HepG2 (cell line): ENCODE data around the gene SH3D21. TPM values are rescaled to one million over a fixed set of nuclear protein-coding genes. Genes with fewer than 3 reads are reported as not detected.

Experiments
- HOXA5 ChIP-seq: sonication (generic); formaldehyde crosslinking; IDR thresholded peaks from 2 replicates; pipeline ENCODE4 v1.4.0; 2020; ENCODE audit warnings: missing genetic modification reagents
- KAT7 ChIP-seq: IDR thresholded peaks from 2 replicates; pipeline ENCODE4 v1.6.1; 2018; ENCODE audit warnings: borderline replicate concordance, missing compliant biosample characterization
- MXI1 ChIP-seq: IDR thresholded peaks from 3 replicates; pipeline ENCODE4 v1.6.1; 2012; ENCODE audit warnings: low read depth, low read length, inconsistent platforms, borderline replicate concordance
- NCOA2 ChIP-seq: sonication (generic); formaldehyde crosslinking; IDR thresholded peaks from 2 replicates; pipeline ENCODE4 v1.8.0; 2022; ENCODE audit warnings: inconsistent platforms
- POGZ ChIP-seq: sonication (generic); formaldehyde crosslinking; IDR thresholded peaks from 2 replicates; pipeline ENCODE4 v1.4.0; 2020; ENCODE audit warnings: mild to moderate bottlenecking, missing genetic modification reagents
- POLR2A ChIP-seq, 2 experiments: IDR thresholded peaks; 2 replicates each; pipeline ENCODE4 v1.6.1; 2011; ENCODE audit warnings: low read depth in 2 of 2, low read length in 2 of 2, mild to moderate bottlenecking in 1 of 2, moderate library complexity in 1 of 2; ENCODE audit not compliant: insufficient read depth in 1 of 2
- RXRB ChIP-seq: IDR thresholded peaks from 2 replicates; pipeline ENCODE4 v1.6.1; 2016; ENCODE audit warnings: borderline replicate concordance, missing genetic modification reagents, missing compliant biosample characterization
- SMAD3 ChIP-seq: sonication (generic); formaldehyde crosslinking; IDR thresholded peaks from 2 replicates; pipeline ENCODE4 v1.4.0; 2020; ENCODE audit warnings: missing genetic modification reagents
- SP2 ChIP-seq: sonication (generic); formaldehyde crosslinking; IDR thresholded peaks from 2 replicates; pipeline ENCODE4 v1.5.1; 2020; ENCODE audit warnings: mild to moderate bottlenecking, missing genetic modification reagents
- ZFP90 ChIP-seq: sonication (generic); formaldehyde crosslinking; IDR thresholded peaks from 2 replicates; pipeline ENCODE4 v1.8.0; 2022; ENCODE audit warnings: missing genetic modification reagents, mild to moderate bottlenecking, inconsistent platforms, borderline replicate concordance
- ZFX ChIP-seq: sonication (generic); formaldehyde crosslinking; IDR thresholded peaks from 2 replicates; pipeline ENCODE4 v1.4.0; 2020; ENCODE audit warnings: mild to moderate bottlenecking, low read depth, missing genetic modification reagents, moderate library complexity
- ZNF570 ChIP-seq: sonication (generic); formaldehyde crosslinking; IDR thresholded peaks from 2 replicates; pipeline ENCODE4 v1.4.0; 2020; ENCODE audit warnings: mild to moderate bottlenecking, missing genetic modification reagents, borderline replicate concordance
- ZNF749 ChIP-seq: sonication (generic); formaldehyde crosslinking; IDR thresholded peaks from 2 replicates; pipeline ENCODE4 v1.8.0; 2022; ENCODE audit warnings: mild to moderate bottlenecking, missing genetic modification reagents, moderate library complexity, borderline replicate concordance
- polyA plus RNA-seq, 8 experiments: library from polyadenylated mRNA; depleted of rRNA in 3 of 8; stranded (reverse) in 7 of 8; unstranded in 1 of 8; fragments of >200 nt; fragmentation: Illumina TruSeq in 4 of 8; extraction: Trizol in 4 of 8; gene quantifications; 2 replicates each; pipeline versions ENCODE4 v1.2.1 to v1.2.3, GENCODE V29; 2011 to 2016; ENCODE audit warnings: low read depth in 4 of 8, missing spikeins in 1 of 8, mixed read lengths in 1 of 8; ENCODE audit not compliant: insufficient read depth in 1 of 8
- total RNA-seq, 5 experiments: library from RNA; depleted of rRNA; stranded (reverse); fragments of >200 nt; fragmentation: Illumina TruSeq; extraction: Trizol; gene quantifications; 2 replicates each; pipeline ENCODE4 v1.2.3, GENCODE V29; 2016; ENCODE audit warnings: low read depth in 1 of 5
- TF ChIP-seq, protein P1 (sequence below), 2 experiments: fragments of 450-650 bp in 1 of 2; sonication (generic) in 1 of 2; formaldehyde crosslinking in 1 of 2; IDR thresholded peaks; 2 replicates each; pipeline versions ENCODE4 v1.6.1 to v1.8.0; 2016 to 2022; ENCODE audit warnings: antibody characterized with exemption in 1 of 2, mild to moderate bottlenecking in 1 of 2, missing genetic modification reagents in 1 of 2
- TF ChIP-seq, protein P2 (sequence below): fragments of 450-650 bp; IDR thresholded peaks from 2 replicates; pipeline ENCODE4 v1.6.1; 2016
- TF ChIP-seq, protein P3 (sequence below): IDR thresholded peaks from 2 replicates; pipeline ENCODE4 v1.6.1; 2018; ENCODE audit warnings: missing genetic modification reagents
- TF ChIP-seq, protein P4 (sequence below): IDR thresholded peaks from 2 replicates; pipeline ENCODE4 v1.6.1; 2012; ENCODE audit warnings: low read depth, low read length, improper control_type of control experiment

The SH3D21 gene
- total and polyA plus RNA-seq, 2 of the 13 experiments (the other 11 are each of a cell fraction or from before 2014, with no cell fraction given) = 5.1 to 8.6 TPM

DNA sequence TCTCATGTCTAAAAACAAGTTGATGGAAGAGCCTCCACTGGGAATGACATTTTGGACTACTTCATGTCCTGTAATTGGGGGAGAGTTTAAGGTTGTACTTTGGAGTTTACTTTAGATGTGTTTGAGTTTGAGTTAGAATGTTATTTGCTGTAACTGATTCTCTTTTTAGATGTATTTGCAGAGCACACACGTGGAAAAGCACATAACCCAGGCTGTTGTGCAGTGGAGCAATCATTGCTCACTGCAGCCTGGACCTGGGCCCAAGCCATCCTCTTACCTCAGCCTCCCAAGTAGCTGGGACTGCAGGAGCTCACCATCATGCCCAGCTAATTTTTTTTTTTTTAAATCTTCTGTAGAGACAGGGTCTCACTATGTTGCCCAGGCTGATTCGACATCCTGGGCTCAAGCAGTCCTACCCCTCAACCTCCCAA is 36.7 kb upstream of the SH3D21 start (continued):
- TF ChIP-seq ZNF749 (CRISPR knock-in tag) = no peak; the same call in 1 of the 2 replicates
- no peak for TF ChIP-seq ZNF570 (CRISPR knock-in tag)
- TF ChIP-seq, protein P1, sequence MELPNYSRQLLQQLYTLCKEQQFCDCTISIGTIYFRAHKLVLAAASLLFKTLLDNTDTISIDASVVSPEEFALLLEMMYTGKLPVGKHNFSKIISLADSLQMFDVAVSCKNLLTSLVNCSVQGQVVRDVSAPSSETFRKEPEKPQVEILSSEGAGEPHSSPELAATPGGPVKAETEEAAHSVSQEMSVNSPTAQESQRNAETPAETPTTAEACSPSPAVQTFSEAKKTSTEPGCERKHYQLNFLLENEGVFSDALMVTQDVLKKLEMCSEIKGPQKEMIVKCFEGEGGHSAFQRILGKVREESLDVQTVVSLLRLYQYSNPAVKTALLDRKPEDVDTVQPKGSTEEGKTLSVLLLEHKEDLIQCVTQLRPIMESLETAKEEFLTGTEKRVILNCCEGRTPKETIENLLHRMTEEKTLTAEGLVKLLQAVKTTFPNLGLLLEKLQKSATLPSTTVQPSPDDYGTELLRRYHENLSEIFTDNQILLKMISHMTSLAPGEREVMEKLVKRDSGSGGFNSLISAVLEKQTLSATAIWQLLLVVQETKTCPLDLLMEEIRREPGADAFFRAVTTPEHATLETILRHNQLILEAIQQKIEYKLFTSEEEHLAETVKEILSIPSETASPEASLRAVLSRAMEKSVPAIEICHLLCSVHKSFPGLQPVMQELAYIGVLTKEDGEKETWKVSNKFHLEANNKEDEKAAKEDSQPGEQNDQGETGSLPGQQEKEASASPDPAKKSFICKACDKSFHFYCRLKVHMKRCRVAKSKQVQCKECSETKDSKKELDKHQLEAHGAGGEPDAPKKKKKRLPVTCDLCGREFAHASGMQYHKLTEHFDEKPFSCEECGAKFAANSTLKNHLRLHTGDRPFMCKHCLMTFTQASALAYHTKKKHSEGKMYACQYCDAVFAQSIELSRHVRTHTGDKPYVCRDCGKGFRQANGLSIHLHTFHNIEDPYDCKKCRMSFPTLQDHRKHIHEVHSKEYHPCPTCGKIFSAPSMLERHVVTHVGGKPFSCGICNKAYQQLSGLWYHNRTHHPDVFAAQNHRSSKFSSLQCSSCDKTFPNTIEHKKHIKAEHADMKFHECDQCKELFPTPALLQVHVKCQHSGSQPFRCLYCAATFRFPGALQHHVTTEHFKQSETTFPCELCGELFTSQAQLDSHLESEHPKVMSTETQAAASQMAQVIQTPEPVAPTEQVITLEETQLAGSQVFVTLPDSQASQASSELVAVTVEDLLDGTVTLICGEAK (IDR thresholded peaks at IDR 0.05) = no peak
- TF ChIP-seq, protein P1 (CRISPR knock-in tag; IDR thresholded peaks at IDR 0.05) = no peak; the same call in 1 of the 2 replicates
- peak; percentile 66 for TF ChIP-seq ZFX (CRISPR knock-in tag)
- 0 out of 2 replicates have a peak, but pooled peaks have one; percentile 33 for TF ChIP-seq KAT7 (CRISPR knock-in tag)
- no peak for TF ChIP-seq POLR2A (IDR thresholded peaks at IDR 0.05; ENCODE audit: insufficient read depth in 1 of 2, low read depth in 2 of 2, low read length in 2 of 2)
- 0 out of 2 replicates have a peak, but pooled peaks have one; percentile 36 for TF ChIP-seq HOXA5 (CRISPR knock-in tag)
- peak; percentile 74 for TF ChIP-seq POGZ (CRISPR knock-in tag)
- peak; percentile 91 for TF ChIP-seq RXRB (CRISPR knock-in tag)
- peak; percentile 65; the same call in 1 of the 2 replicates for TF ChIP-seq SMAD3 (CRISPR knock-in tag)
- peak; percentile 91 for TF ChIP-seq NCOA2
- peak; percentile 89; the same call in 2 of the 3 replicates for TF ChIP-seq MXI1
- TF ChIP-seq SP2 = no peak
- TF ChIP-seq ZFP90 (CRISPR knock-in tag) = 0 out of 2 replicates have a peak, but pooled peaks have one; percentile 61
- TF ChIP-seq, protein P2, sequence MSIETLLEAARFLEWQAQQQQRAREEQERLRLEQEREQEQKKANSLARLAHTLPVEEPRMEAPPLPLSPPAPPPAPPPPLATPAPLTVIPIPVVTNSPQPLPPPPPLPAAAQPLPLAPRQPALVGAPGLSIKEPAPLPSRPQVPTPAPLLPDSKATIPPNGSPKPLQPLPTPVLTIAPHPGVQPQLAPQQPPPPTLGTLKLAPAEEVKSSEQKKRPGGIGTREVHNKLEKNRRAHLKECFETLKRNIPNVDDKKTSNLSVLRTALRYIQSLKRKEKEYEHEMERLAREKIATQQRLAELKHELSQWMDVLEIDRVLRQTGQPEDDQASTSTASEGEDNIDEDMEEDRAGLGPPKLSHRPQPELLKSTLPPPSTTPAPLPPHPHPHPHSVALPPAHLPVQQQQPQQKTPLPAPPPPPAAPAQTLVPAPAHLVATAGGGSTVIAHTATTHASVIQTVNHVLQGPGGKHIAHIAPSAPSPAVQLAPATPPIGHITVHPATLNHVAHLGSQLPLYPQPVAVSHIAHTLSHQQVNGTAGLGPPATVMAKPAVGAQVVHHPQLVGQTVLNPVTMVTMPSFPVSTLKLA = peak; percentile 82
- TF ChIP-seq, protein P3, sequence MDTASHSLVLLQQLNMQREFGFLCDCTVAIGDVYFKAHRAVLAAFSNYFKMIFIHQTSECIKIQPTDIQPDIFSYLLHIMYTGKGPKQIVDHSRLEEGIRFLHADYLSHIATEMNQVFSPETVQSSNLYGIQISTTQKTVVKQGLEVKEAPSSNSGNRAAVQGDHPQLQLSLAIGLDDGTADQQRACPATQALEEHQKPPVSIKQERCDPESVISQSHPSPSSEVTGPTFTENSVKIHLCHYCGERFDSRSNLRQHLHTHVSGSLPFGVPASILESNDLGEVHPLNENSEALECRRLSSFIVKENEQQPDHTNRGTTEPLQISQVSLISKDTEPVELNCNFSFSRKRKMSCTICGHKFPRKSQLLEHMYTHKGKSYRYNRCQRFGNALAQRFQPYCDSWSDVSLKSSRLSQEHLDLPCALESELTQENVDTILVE (CRISPR knock-in tag) = 0 out of 2 replicates have a peak, but pooled peaks have one; percentile 16
- TF ChIP-seq, protein P4, sequence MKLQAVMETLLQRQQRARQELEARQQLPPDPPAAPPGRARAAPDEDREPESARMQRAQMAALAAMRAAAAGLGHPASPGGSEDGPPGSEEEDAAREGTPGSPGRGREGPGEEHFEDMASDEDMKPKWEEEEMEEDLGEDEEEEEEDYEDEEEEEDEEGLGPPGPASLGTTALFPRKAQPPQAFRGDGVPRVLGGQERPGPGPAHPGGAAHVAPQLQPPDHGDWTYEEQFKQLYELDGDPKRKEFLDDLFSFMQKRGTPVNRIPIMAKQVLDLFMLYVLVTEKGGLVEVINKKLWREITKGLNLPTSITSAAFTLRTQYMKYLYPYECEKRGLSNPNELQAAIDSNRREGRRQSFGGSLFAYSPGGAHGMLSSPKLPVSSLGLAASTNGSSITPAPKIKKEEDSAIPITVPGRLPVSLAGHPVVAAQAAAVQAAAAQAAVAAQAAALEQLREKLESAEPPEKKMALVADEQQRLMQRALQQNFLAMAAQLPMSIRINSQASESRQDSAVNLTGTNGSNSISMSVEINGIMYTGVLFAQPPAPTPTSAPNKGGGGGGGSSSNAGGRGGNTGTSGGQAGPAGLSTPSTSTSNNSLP = peak; percentile 91
